ENCODE results near the gene CCL24. TPM values are rescaled to one million over a fixed set of nuclear protein-coding genes. Genes with fewer than 3 reads are reported as not detected.
A peak's percentile ranks its signal among the peaks of the same experiment; 100 is the strongest.

CCL24 gene
- total and polyA plus RNA-seq, 10 of the 15 experiments (the other 5 are each of a cell fraction or from before 2014, with no cell fraction given): not detected

DNA sequence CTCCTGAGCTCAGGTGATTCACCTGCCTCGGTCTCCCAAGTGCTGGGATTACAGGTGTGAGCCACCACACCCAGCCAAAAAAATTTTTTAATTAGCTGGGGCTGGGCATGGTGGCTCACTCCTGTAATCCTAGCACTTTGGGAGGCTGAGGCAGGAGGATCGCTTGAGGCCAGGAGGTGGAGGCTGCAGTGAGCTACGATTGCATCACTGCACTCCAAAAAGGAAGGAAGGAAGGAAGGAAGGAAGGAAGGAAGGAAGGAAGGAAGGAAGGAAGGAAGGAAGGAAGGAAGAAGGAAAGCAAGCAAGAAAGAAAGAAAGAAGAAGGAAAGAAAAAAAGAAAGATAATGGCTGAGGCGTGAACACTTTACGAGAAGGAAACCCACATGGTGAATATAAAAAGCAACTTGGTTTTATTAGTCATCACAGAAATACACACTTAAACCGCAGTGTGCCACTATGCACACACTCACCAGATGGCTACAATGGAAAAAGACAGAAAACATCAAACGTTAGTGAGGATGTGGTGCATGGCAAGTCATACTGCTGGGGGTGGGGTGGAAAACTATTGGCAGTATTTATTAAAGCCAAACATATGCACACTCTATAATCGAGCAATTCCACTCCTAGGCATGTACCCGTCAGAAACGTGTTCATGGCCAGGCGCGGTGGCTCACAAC, 37.2 kb downstream of the CCL24 start:
- intact Hi-C loops (cut with micrococcal nuclease; ENCODE audit: unreplicated experiment) (loop anchor here (10.0 kb wide), 1 partner anchor 238 kb away; no protein-coding TSS in a partner anchor), in situ Hi-C loops (cut with MboI) (no loop called here)
- H3K27ac ChIP-seq (ENCODE audit: control insufficient read depth, insufficient read depth): no peak overlapping the region
- ChIA-PET POLR2A (no interaction called here), CTCF (no interaction called here), RAD21 (ENCODE audit: unreplicated experiment) (no interaction called here), SMC1A (ENCODE audit: uncharacterized antibody, unreplicated experiment) (interaction anchor here (0.7 kb wide), 1 partner anchor 246 kb away, joined by 3 read pairs; no protein-coding TSS in a partner anchor)
- H3K4me2 ChIP-seq (ENCODE audit: control insufficient read depth, insufficient read depth): no peak overlapping the region
- 30% methylated on average over 12 of the region's 12 CpGs for WGBS (ENCODE audit: insufficient coverage, insufficient replicate concordance, low lambda C conversion rate, missing lambda C conversion rate)
- H3K4me1 ChIP-seq (ENCODE audit: control insufficient read depth, insufficient read depth, low read length): no peaks in the 10 kb centered on the region; the same call in 1 of the 2 replicates
- H3K4me3 ChIP-seq: no peak overlapping the region
- H3K36me3 ChIP-seq (ENCODE audit: control insufficient read depth in 2 of 2, insufficient read depth in 2 of 2, low read length in 1 of 2): no peaks in the 10 kb centered on the region
- H3K9me3 ChIP-seq (replicated peaks; ENCODE audit: control insufficient read depth, insufficient read depth, low read length): no peaks in the 10 kb centered on the region; the same call in 2 of the 3 replicates
- ATAC-seq (peak; percentile 66), DNase-seq (ENCODE audit: low read depth, low spot score) (peak; percentile 55), FAIRE-seq (peak; percentile 57)
- H4K20me1 ChIP-seq (ENCODE audit: control insufficient read depth, insufficient read depth): no peaks in the 10 kb centered on the region
- H3K79me2 ChIP-seq (ENCODE audit: control insufficient read depth, insufficient read depth, low read length): no peaks in the 10 kb centered on the region
- H2AFZ ChIP-seq (ENCODE audit: control insufficient read depth, low read depth, low read length): no peak overlapping the region
- H3K27me3 ChIP-seq (replicated peaks in 1 of 2; ENCODE audit: control insufficient read depth in 2 of 2, insufficient read depth in 2 of 2, low read length in 1 of 2): no peaks in the 10 kb centered on the region
- BruUV-seq (replicated peaks): no TSS peak
- H3K9ac ChIP-seq (ENCODE audit: control insufficient read depth, insufficient read depth, low read length): no peak overlapping the region
- peak; percentile 46 for TF ChIP-seq MEF2B (IDR thresholded peaks at IDR 0.05; ENCODE audit: partially characterized antibody, poor library complexity, severe bottlenecking)
- TF ChIP-seq TCF12 (IDR thresholded peaks at IDR 0.05; ENCODE audit: low read depth, low read length): 0 out of 2 replicates have a peak, but pooled peaks have one; percentile 22
- TF ChIP-seq DPF2 (IDR thresholded peaks at IDR 0.05): 0 out of 2 replicates have a peak, but pooled peaks have one; percentile 31
- TF ChIP-seq NBN (IDR thresholded peaks at IDR 0.05): peak; percentile 30; the same call in 1 of the 2 replicates
- TF ChIP-seq MTA2 (IDR thresholded peaks at IDR 0.05; ENCODE audit: low read depth): peak; percentile 64
- peak; percentile 42 for TF ChIP-seq IKZF1 (conservative IDR thresholded peaks at IDR 0.05)
- TF ChIP-seq RAD21 (IDR thresholded peaks at IDR 0.05; ENCODE audit: insufficient read depth, low read depth, low read length): peak; percentile 32; the same call in 1 of the 2 replicates
- TF ChIP-seq PML (IDR thresholded peaks at IDR 0.05; ENCODE audit: low read length): no peak
- no peak for TF ChIP-seq POLR2AphosphoS2 (IDR thresholded peaks at IDR 0.05; ENCODE audit: low read depth, low read length)
- TF ChIP-seq HDAC2 (IDR thresholded peaks at IDR 0.05): no peak
- TF ChIP-seq NFYB (IDR thresholded peaks at IDR 0.05; ENCODE audit: insufficient read depth, low read depth, low read length): no peak
- TF ChIP-seq WRNIP1 (IDR thresholded peaks at IDR 0.05; ENCODE audit: borderline replicate concordance, low read depth, low read length): no peak
- TF ChIP-seq, protein P1, sequence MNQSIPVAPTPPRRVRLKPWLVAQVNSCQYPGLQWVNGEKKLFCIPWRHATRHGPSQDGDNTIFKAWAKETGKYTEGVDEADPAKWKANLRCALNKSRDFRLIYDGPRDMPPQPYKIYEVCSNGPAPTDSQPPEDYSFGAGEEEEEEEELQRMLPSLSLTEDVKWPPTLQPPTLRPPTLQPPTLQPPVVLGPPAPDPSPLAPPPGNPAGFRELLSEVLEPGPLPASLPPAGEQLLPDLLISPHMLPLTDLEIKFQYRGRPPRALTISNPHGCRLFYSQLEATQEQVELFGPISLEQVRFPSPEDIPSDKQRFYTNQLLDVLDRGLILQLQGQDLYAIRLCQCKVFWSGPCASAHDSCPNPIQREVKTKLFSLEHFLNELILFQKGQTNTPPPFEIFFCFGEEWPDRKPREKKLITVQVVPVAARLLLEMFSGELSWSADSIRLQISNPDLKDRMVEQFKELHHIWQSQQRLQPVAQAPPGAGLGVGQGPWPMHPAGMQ (IDR thresholded peaks at IDR 0.05; ENCODE audit: borderline replicate concordance): no peak
- TF ChIP-seq, protein P2, sequence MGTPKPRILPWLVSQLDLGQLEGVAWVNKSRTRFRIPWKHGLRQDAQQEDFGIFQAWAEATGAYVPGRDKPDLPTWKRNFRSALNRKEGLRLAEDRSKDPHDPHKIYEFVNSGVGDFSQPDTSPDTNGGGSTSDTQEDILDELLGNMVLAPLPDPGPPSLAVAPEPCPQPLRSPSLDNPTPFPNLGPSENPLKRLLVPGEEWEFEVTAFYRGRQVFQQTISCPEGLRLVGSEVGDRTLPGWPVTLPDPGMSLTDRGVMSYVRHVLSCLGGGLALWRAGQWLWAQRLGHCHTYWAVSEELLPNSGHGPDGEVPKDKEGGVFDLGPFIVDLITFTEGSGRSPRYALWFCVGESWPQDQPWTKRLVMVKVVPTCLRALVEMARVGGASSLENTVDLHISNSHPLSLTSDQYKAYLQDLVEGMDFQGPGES (IDR thresholded peaks at IDR 0.05): no peak
- no peak for TF ChIP-seq STAT1 (conservative IDR thresholded peaks at IDR 0.05)
- peak; percentile 42 to 57 for TF ChIP-seq IKZF2 (IDR thresholded peaks at IDR 0.05)
- TF ChIP-seq ATF7 (IDR thresholded peaks at IDR 0.05; ENCODE audit: low read depth): peak; percentile 59
- TF ChIP-seq EP300 (IDR thresholded peaks at IDR 0.05; ENCODE audit: borderline replicate concordance in 1 of 2, control insufficient read depth in 1 of 2, low read depth in 2 of 2, low read length in 2 of 2): peak; percentile 25 to 39; a peak in 2 of 4 replicates
- 0 out of 2 replicates have a peak, but pooled peaks have one; percentile 26 for TF ChIP-seq MTA3 (IDR thresholded peaks at IDR 0.05; ENCODE audit: borderline replicate concordance, low read length)
- TF ChIP-seq RFX5 (IDR thresholded peaks at IDR 0.05; ENCODE audit: low read depth, low read length): no peak
- TF ChIP-seq RAD51 (IDR thresholded peaks at IDR 0.05): peak; percentile 12; the same call in 1 of the 2 replicates
- TF ChIP-seq BHLHE40 (IDR thresholded peaks at IDR 0.05; ENCODE audit: borderline replicate concordance in 1 of 2, low read depth in 2 of 2, low read length in 1 of 2): 0 out of 4 replicates have a peak, but pooled peaks of 1 of the 2 experiments have one; percentile 15
- TF ChIP-seq JUNB (IDR thresholded peaks at IDR 0.05): 0 out of 2 replicates have a peak, but pooled peaks have one; percentile 22
- TF ChIP-seq ETV6 (conservative IDR thresholded peaks at IDR 0.05 in 1 of 2, IDR thresholded peaks at IDR 0.05 in 1 of 2; ENCODE audit: borderline replicate concordance in 1 of 2, low read depth in 1 of 2): peak in 1 of 2 experiments; percentile 95; a peak in 2 of 4 replicates

Measured in GM12878 (cell line).